HepG2 (cell line): Measurements from ENCODE around the gene JAGN1. TPM values are rescaled to one million over a fixed set of nuclear protein-coding genes. Genes with fewer than 3 reads are reported as not detected.
"Not testable (repeated sequence)": the region's sequence is repeated elsewhere in the genome, so short reads cannot be mapped to it uniquely, and the experiment has no call there.

ENCODE experiments used
- ATAC-seq: fragments of 200-7000 bp; cut with Tn5 transposase; 3 replicates; pipeline ENCODE4 v1.9.1; 2020; ENCODE audit warnings: mild to moderate bottlenecking, moderate library complexity
- BruUV-seq: library from RNA; stranded (reverse); fragments of 400-500 nt; replicated peaks from 2 replicates; lab custom pipeline; 2021; lab: Mats Ljungman, UMichigan
- CTCF ChIA-PET: fragments of 300-600 bp; formaldehyde crosslinking; extraction: SDS; loops from one replicate; lab custom pipeline; 2021; ENCODE audit warnings: low total read pairs, inconsistent platforms, low intra/inter-chr PET ratio; lab: Yijun Ruan, JAX
- POLR2A ChIA-PET: fragments of 350-600 bp; sonication (Branson Sonifier 250); formaldehyde crosslinking; loops from one replicate; lab custom pipeline; 2020; ENCODE audit warnings: antibody characterized with exemption, inconsistent platforms; lab: Yijun Ruan, JAX
- DNase-seq: peaks from one replicate; pipeline ENCODE4 v3.0.0-alpha.2; 2015; ENCODE audit warnings: low spot score
- FAIRE-seq: peaks from 3 replicates; lab custom pipeline; 2011; peaks lifted over from hg19 to GRCh38; lab: Jason Lieb, UNC
- H2AFZ ChIP-seq: one replicate; pipeline ENCODE4 v1.6.1; 2011; ENCODE audit warnings: low read length, inconsistent platforms
- H3K27ac ChIP-seq: fragments of 300-600 bp; 3 replicates; pipeline ENCODE4 v1.8.0; 2011; ENCODE audit warnings: mixed run types, mild to moderate bottlenecking, mixed read lengths, low read length, inconsistent platforms; ENCODE audit not compliant: insufficient read depth; ENCODE audit errors: extremely low read length
- H3K27me3 ChIP-seq, 2 experiments: fragments of 200-600 bp in 1 of 2; 2 replicates in 1 of 2; 3 replicates in 1 of 2; pipeline versions ENCODE4 v1.6.0 to v1.8.0; 2011; ENCODE audit warnings: low read length in 2 of 2, mild to moderate bottlenecking in 2 of 2, moderate library complexity in 2 of 2, inconsistent platforms in 1 of 2; ENCODE audit not compliant: insufficient read depth in 2 of 2, control insufficient read depth in 1 of 2
- H3K36me3 ChIP-seq, 2 experiments: fragments of 200-600 bp in 1 of 2; replicated peaks in 1 of 2; 2 replicates in 1 of 2; 3 replicates in 1 of 2; pipeline versions ENCODE4 v1.5.1 to v1.8.0; 2011; ENCODE audit warnings: low read length in 2 of 2, inconsistent platforms in 1 of 2; ENCODE audit not compliant: insufficient read depth in 2 of 2, control insufficient read depth in 1 of 2
- H3K4me1 ChIP-seq: 2 replicates; pipeline ENCODE4 v1.5.1; 2012; ENCODE audit warnings: low read length, inconsistent platforms; ENCODE audit not compliant: insufficient read depth
- H3K4me2 ChIP-seq: 2 replicates; pipeline ENCODE4 v1.6.0; 2011; ENCODE audit warnings: low read depth, low read length, inconsistent platforms
- H3K4me3 ChIP-seq, 3 experiments: fragments of 200-600 bp in 1 of 3; sonication (generic), shearing (Covaris generic) in 1 of 3; replicated peaks in 1 of 3; 2 replicates each; pipeline ENCODE4 v1.5.1; 2011 to 2016; ENCODE audit warnings: low read length in 3 of 3, inconsistent platforms in 2 of 3, low read depth in 2 of 3, mild to moderate bottlenecking in 2 of 3, control low read depth in 1 of 3, mixed read lengths in 1 of 3; ENCODE audit not compliant: insufficient read depth in 1 of 3
- H3K79me2 ChIP-seq: one replicate; pipeline ENCODE4 v1.6.1; 2011; ENCODE audit warnings: low read length, inconsistent platforms; ENCODE audit not compliant: insufficient read depth
- H3K9ac ChIP-seq: 2 replicates; pipeline ENCODE4 v1.6.0; 2011; ENCODE audit warnings: mild to moderate bottlenecking, low read depth, low read length, inconsistent platforms; ENCODE audit not compliant: insufficient read depth
- H3K9me3 ChIP-seq: 2 replicates; pipeline ENCODE4 v1.5.1; 2012; ENCODE audit warnings: mild to moderate bottlenecking, low read length
- H4K20me1 ChIP-seq: 2 replicates; pipeline ENCODE4 v1.6.0; 2011; ENCODE audit warnings: inconsistent platforms, mild to moderate bottlenecking, low read length, moderate library complexity; ENCODE audit not compliant: insufficient read depth
- ADNP ChIP-seq: sonication (generic); formaldehyde crosslinking; IDR thresholded peaks from 2 replicates; pipeline ENCODE4 v1.4.0; 2020; ENCODE audit warnings: missing genetic modification reagents
- CEBPB ChIP-seq: IDR thresholded peaks from 2 replicates; pipeline ENCODE4 v1.6.1; 2011; ENCODE audit warnings: low read depth, low read length, improper control_type of control experiment, borderline replicate concordance
- FOXP1 ChIP-seq, 2 experiments: fragments of 450-650 bp in 1 of 2; IDR thresholded peaks; 2 replicates each; pipeline ENCODE4 v1.6.1; 2017 to 2018; ENCODE audit warnings: antibody characterized with exemption in 1 of 2
- HNF4G ChIP-seq, 2 experiments: sonication (generic) in 1 of 2; formaldehyde crosslinking in 1 of 2; IDR thresholded peaks; 2 replicates each; pipeline versions ENCODE4 v1.4.0 to v1.6.1; 2011 to 2020; ENCODE audit warnings: borderline replicate concordance in 2 of 2, low read depth in 2 of 2, mild to moderate bottlenecking in 2 of 2, low read length in 1 of 2, missing genetic modification reagents in 1 of 2, moderate library complexity in 1 of 2
- KDM1A ChIP-seq: IDR thresholded peaks from 2 replicates; pipeline ENCODE4 v1.6.1; 2016; ENCODE audit warnings: missing compliant biosample characterization
- MED1 ChIP-seq: sonication (generic); formaldehyde crosslinking; IDR thresholded peaks from 2 replicates; pipeline ENCODE4 v1.4.0; 2020; ENCODE audit warnings: missing genetic modification reagents
- NFIC ChIP-seq: IDR thresholded peaks from 2 replicates; pipeline ENCODE4 v1.6.1; 2012; ENCODE audit warnings: mild to moderate bottlenecking, low read length, inconsistent platforms
- RARA ChIP-seq: IDR thresholded peaks from 2 replicates; pipeline ENCODE4 v1.6.1; 2016; ENCODE audit warnings: missing genetic modification reagents, missing compliant biosample characterization
- RXRA ChIP-seq: sonication (generic); formaldehyde crosslinking; IDR thresholded peaks from 2 replicates; pipeline ENCODE4 v1.5.1; 2020; ENCODE audit warnings: missing genetic modification reagents
- TGIF2 ChIP-seq: IDR thresholded peaks from 2 replicates; pipeline ENCODE4 v1.6.1; 2016; ENCODE audit warnings: control low read depth, missing compliant biosample characterization
- ZNF124 ChIP-seq: sonication (generic); formaldehyde crosslinking; IDR thresholded peaks from 2 replicates; pipeline ENCODE4 v1.4.0; 2020; ENCODE audit warnings: missing genetic modification reagents
- ZNF432 ChIP-seq: sonication (generic); formaldehyde crosslinking; IDR thresholded peaks from 2 replicates; pipeline ENCODE4 v1.5.0; 2020; ENCODE audit warnings: missing genetic modification reagents, mild to moderate bottlenecking, borderline replicate concordance
- ZNF772 ChIP-seq: sonication (generic); formaldehyde crosslinking; IDR thresholded peaks from 2 replicates; pipeline ENCODE4 v1.5.0; 2020; ENCODE audit warnings: mild to moderate bottlenecking, missing genetic modification reagents
- WGBS: methylation state at CpG from one replicate; pipeline ENCODE4 v1.1.6; 2017; ENCODE audit warnings: low lambda C conversion rate; 5-methylcytosine and 5-hydroxymethylcytosine counted together
- in situ Hi-C: cut with HindIII; loops from 2 replicates; pipeline ENCODE4 v1.10.0; 2017; ENCODE audit warnings: low pct_unique_long_range_greater_than_20kb; ENCODE audit not compliant: extremely low pct_ligation_motif_present
- intact Hi-C: fragments of 100-400 bp; cut with micrococcal nuclease; formaldehyde crosslinking; loops from one replicate; pipeline ENCODE4 v1.10.0; 2022; ENCODE audit not compliant: unreplicated experiment
- polyA plus RNA-seq, 8 experiments: library from polyadenylated mRNA; depleted of rRNA in 3 of 8; stranded (reverse) in 7 of 8; unstranded in 1 of 8; fragments of >200 nt; fragmentation: Illumina TruSeq in 4 of 8; extraction: Trizol in 4 of 8; gene quantifications; 2 replicates each; pipeline versions ENCODE4 v1.2.1 to v1.2.3, GENCODE V29; 2011 to 2016; ENCODE audit warnings: low read depth in 4 of 8, missing spikeins in 1 of 8, mixed read lengths in 1 of 8; ENCODE audit not compliant: insufficient read depth in 1 of 8
- total RNA-seq, 5 experiments: library from RNA; depleted of rRNA; stranded (reverse); fragments of >200 nt; fragmentation: Illumina TruSeq; extraction: Trizol; gene quantifications; 2 replicates each; pipeline ENCODE4 v1.2.3, GENCODE V29; 2016; ENCODE audit warnings: low read depth in 1 of 5
- TF ChIP-seq, protein P1 (sequence below): sonication (generic); formaldehyde crosslinking; IDR thresholded peaks from 2 replicates; pipeline ENCODE4 v1.4.0; 2020; ENCODE audit warnings: missing genetic modification reagents, mild to moderate bottlenecking, borderline replicate concordance

JAGN1 gene
- total and polyA plus RNA-seq, 2 of the 13 experiments (the other 11 are each of a cell fraction or from before 2014, with no cell fraction given), result 49.9 to 50.9 TPM

DNA sequence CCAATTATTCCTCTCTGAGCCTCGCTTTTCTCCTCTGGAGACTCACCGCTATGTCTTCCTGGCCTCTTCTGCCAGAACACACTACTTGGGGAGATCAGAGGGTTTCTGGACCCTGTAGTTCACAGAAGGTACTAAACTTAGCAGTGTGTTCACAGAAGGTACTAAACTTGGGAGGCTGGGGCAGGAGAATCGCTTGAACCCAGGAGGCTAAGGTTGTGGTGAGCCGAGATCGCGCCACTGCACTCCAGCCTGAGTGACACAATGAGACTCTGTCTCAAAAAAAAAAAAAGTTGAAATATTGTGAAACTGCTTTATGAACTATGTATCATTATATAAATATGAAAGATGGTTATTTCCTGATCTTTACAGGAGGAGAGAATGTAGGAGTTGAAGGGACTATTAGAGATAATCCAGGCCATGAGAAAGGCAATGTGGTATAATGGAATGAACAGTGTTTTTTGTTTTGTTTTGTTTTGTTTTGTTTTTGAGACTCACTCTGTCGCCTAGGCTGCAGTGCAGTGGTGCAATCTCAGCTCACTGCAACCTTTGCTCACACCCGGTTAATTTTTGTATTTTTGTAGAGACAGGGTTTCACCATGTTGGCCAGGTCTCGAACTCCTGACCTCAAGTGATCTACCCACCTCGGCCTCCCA lies 6.5 kb downstream of the JAGN1 start (continued):
- TF ChIP-seq CEBPB, result peak; percentile 83
- peak; percentile 39; the same call in 1 of the 2 replicates for TF ChIP-seq HNF4G (IDR thresholded peaks at IDR 0.05; ENCODE audit: borderline replicate concordance, low read depth, low read length)
- TF ChIP-seq HNF4G (CRISPR knock-in tag; IDR thresholded peaks at IDR 0.05; ENCODE audit: borderline replicate concordance, low read depth), result not testable (repeated sequence)
- TF ChIP-seq ADNP (CRISPR knock-in tag), result peak; percentile 82; the same call in 1 of the 2 replicates
- peak; percentile 54; the same call in 1 of the 2 replicates for TF ChIP-seq NFIC
- TF ChIP-seq, protein P1, sequence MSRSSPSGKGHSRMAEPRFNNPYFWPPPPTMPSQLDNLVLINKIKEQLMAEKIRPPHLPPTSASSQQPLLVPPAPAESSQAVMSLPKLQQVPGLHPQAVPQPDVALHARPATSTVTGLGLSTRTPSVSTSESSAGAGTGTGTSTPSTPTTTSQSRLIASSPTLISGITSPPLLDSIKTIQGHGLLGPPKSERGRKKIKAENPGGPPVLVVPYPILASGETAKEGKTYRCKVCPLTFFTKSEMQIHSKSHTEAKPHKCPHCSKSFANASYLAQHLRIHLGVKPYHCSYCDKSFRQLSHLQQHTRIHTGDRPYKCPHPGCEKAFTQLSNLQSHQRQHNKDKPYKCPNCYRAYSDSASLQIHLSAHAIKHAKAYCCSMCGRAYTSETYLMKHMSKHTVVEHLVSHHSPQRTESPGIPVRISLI (CRISPR knock-in tag), result peak; percentile 65; the same call in 1 of the 2 replicates
- peak; percentile 81; the same call in 1 of the 2 replicates for TF ChIP-seq KDM1A (CRISPR knock-in tag)
- TF ChIP-seq TGIF2 (CRISPR knock-in tag), result 0 out of 2 replicates have a peak, but pooled peaks have one; percentile 30

DNA sequence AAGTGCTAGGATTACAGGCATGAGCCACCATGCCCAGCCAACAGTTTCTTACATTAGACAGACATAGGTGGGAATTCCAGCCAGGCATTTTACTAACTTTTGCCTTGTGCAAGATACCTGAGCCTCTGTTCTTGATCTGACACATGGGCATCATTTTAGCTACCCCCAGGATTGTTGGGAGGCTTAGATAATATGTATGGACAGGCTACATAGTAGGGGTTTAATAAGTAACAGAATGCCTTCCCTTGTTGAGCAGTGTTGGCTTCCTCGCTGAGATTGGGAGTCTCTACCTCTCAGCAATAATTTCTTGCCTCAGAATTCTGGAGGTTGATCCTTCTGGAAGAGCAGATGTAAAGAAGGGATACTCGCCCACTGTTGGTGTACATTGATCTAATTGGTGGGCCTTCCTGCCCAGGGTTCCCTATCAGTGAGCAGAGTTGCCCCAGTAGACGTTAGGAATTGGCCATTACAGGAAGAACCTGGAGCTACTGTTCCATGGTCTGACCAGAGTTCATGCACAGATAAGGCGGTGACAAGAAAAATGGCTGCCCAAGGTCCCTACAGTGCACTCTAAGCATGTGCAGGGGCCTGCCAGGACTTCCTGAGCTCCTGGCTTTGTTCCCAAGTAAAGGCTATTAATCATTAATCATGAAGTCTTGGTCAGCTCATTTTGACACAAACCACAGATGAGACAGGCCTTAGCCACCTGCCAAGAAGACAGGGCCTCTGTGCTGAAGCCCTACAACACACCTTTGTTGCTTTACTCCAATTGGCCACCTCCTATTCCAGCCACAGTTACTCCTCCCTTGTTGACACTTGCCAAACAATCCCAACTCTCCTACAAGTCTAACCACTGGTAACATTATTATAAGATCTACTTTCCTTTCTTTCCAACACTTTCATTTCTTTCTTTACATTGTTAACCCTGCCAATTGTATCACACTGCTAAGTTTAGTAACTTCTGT lies 7.3 kb downstream of the JAGN1 start:
- FAIRE-seq (peak; percentile 100), ATAC-seq (peak; percentile 80), DNase-seq (peak; percentile 98)
- H3K79me2 ChIP-seq, result peaks cover 5% of the 10 kb centered on the region
- ChIA-PET POLR2A (interaction anchor here (0.7 to 9.3 kb wide), 19 partner anchors 8 to 351 kb away, joined by 3 to 298 read pairs (median 4); partner anchors contain the start of genes ARPC4, CIDEC, CRELD1 and IL17RC), CTCF (interaction anchor here (1.3 kb wide), 1 partner anchor 50 kb away, joined by 3 read pairs; no protein-coding TSS in a partner anchor)
- no peaks in the 10 kb centered on the region for H3K9me3 ChIP-seq
- peak overlapping the region in 2 of 3 experiments; percentile 34 to 67; a peak in 3 of 6 replicates for H3K4me3 ChIP-seq
- H2AFZ ChIP-seq, result no peak overlapping the region
- H3K27me3 ChIP-seq, result no peaks in the 10 kb centered on the region; a peak in 1 of 5 replicates
- BruUV-seq, result TSS peak; percentile 75
- 0% methylated on average over 4 of the region's 4 CpGs for WGBS
- in situ Hi-C loops, result loop anchor here (5.0 kb wide), 1 partner anchor 35 kb away; no protein-coding TSS in a partner anchor
- H3K9ac ChIP-seq, result peak overlapping the region; percentile 85
- H4K20me1 ChIP-seq, result no peaks in the 10 kb centered on the region
- H3K27ac ChIP-seq, result peak overlapping the region; percentile 100
- H3K4me1 ChIP-seq, result peaks cover 79% of the 10 kb centered on the region
- peaks cover 1 to 6% of the 10 kb centered on the region in 2 experiments; a peak in 4 of 5 replicates for H3K36me3 ChIP-seq
- intact Hi-C loops, result loop anchor here (2.0 to 5.0 kb wide), 2 partner anchors 17 to 35 kb away; partner anchors contain the start of gene CRELD1
- peak overlapping the region; percentile 98 for H3K4me2 ChIP-seq
- TF ChIP-seq FOXP1 (IDR thresholded peaks at IDR 0.05) (no peak), FOXP1 (CRISPR knock-in tag; IDR thresholded peaks at IDR 0.05) (0 out of 2 replicates have a peak, but pooled peaks have one; percentile 30), ZNF432 (no peak), ZNF124 (CRISPR knock-in tag) (no peak), RARA (CRISPR knock-in tag) (no peak; the same call in none of the 2 replicates), ZNF772 (CRISPR knock-in tag) (no peak; the same call in 1 of the 2 replicates), MED1 (CRISPR knock-in tag) (peak; percentile 66; the same call in 1 of the 2 replicates), RXRA (CRISPR knock-in tag) (peak; percentile 49; the same call in 1 of the 2 replicates)
